Effector memory CD8-positive, alpha-beta T cell (primary cell): Measurements from ENCODE around the gene TDP2.
A peak's percentile ranks its signal among the peaks of the same experiment; 100 is the strongest.
"Not testable (repeated sequence)": the region's sequence is repeated elsewhere in the genome, so short reads cannot be mapped to it uniquely, and the experiment has no call there.

Experiments
- ATAC-seq: fragments of 150-1000 bp; cut with Tn5 transposase; replicated peaks from 2 replicates; pipeline ENCODE4 v1.10.0; 2021; ENCODE audit warnings: mild to moderate bottlenecking, moderate library complexity
- DNase-seq, 3 experiments: peaks; one replicate each; pipeline ENCODE4 v3.0.0; 2021
- H3K27ac Mint-ChIP-seq, 2 donors: one replicate each; pipeline ENCODE4 v1.8.0; 2022; ENCODE audit warnings: mild to moderate bottlenecking in 2 of 2, mixed read lengths in 2 of 2, moderate library complexity in 2 of 2
- H3K27me3 Mint-ChIP-seq, 2 donors: one replicate each; pipeline ENCODE4 v1.8.0; 2022; ENCODE audit warnings: mixed read lengths in 2 of 2
- H3K36me3 Mint-ChIP-seq: one replicate; pipeline ENCODE4 v1.8.0; 2022; ENCODE audit warnings: mild to moderate bottlenecking, moderate library complexity, mixed read lengths; ENCODE audit not compliant: insufficient read depth
- H3K4me1 Mint-ChIP-seq, 2 donors: one replicate each; pipeline ENCODE4 v1.8.0; 2022; ENCODE audit warnings: low read depth in 2 of 2, mixed read lengths in 2 of 2
- H3K4me3 Mint-ChIP-seq, 2 donors: one replicate each; pipeline ENCODE4 v1.8.0; 2022; ENCODE audit warnings: mild to moderate bottlenecking in 2 of 2, mixed read lengths in 2 of 2, moderate library complexity in 2 of 2
- H3K9me3 Mint-ChIP-seq, 2 donors: one replicate each; pipeline ENCODE4 v1.8.0; 2022; ENCODE audit warnings: mixed read lengths in 2 of 2

The TDP2 gene

DNA sequence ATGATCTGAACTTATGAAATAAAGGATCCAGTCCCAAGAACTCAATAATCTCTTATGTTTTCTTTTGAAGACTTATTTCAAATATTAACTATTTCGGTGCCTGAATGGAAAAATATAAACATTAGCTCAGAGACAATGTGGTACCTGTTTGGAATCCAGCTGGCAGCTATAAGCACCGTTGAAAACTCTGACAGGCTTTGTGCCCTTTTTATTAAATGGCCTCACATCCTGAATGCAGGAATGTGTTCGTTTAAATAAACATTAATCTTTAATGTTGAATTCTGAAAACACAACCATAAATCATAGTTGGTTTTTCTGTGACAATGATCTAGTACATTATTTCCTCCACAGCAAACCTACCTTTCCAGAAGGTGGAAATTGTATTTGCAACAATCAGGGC is 16.3 kb downstream of the TDP2 start:
- H3K4me1 Mint-ChIP-seq = peaks cover 12 to 25% of the 10 kb centered on the region in 2 donors
- H3K4me3 Mint-ChIP-seq = no peak overlapping the region
- no peak overlapping the region for H3K27ac Mint-ChIP-seq
- H3K36me3 Mint-ChIP-seq = peaks cover 49% of the 10 kb centered on the region
- peaks cover 0 to 5% of the 10 kb centered on the region in 2 donors for H3K27me3 Mint-ChIP-seq
- H3K9me3 Mint-ChIP-seq = no peaks in the 10 kb centered on the region
- ATAC-seq (no peak), DNase-seq (no peak)

DNA sequence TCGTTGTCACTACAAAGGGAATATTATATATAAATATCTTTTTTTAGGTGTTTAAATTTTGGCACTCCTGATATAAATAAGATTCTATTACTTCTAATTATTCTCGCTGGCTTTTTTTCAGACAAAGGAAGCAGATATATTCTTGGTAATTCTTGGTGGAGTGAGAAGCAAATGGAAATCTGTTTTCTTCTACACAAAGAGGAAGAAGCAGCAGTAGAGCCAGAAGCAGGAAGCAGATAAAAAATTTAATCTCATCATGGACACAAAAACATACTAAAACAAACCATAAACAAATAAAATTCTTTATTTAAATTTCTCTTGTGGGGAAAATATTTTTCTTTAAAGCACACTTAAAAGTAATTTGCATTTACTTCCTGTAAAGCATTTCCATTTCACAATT is 17.0 kb downstream of the TDP2 start:
- no peaks in the 10 kb centered on the region for H3K9me3 Mint-ChIP-seq
- DNase-seq (no peak), ATAC-seq (no peak)
- H3K27me3 Mint-ChIP-seq = peaks cover 0 to 12% of the 10 kb centered on the region in 2 donors
- H3K4me1 Mint-ChIP-seq = peaks cover 11 to 27% of the 10 kb centered on the region in 2 donors
- H3K36me3 Mint-ChIP-seq = peaks cover 51% of the 10 kb centered on the region
- no peak overlapping the region for H3K27ac Mint-ChIP-seq
- H3K4me3 Mint-ChIP-seq = no peak overlapping the region

DNA sequence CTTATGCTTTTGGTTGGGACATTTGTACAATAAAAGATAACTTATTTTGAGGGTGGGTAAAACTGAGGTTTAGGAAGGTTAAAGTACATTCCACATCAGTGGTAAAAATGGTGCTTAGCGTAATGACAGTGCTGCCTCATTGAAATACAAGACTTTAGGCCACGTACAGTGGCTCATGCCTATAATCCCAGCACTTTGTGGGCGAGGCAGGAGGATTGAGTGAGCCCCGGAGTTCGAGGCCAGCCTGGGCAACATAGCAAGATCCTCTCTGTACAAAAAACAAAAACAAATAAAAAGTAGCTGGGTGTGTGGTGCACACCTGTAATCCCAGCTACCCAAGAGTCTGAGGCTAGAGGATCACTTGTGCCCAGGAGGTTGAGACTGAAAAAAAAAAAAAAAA is 18.4 kb downstream of the TDP2 start:
- Mint-ChIP-seq H3K4me3 (no peak overlapping the region), H3K27me3 (peaks cover 0 to 22% of the 10 kb centered on the region in 2 donors), H3K9me3 (no peaks in the 10 kb centered on the region), H3K36me3 (peaks cover 49% of the 10 kb centered on the region), H3K27ac (peak overlapping the region in 1 of 2 donors; percentile 60), H3K4me1 (peaks cover 11 to 20% of the 10 kb centered on the region in 2 donors)
- no peak for DNase-seq
- no peak for ATAC-seq

DNA sequence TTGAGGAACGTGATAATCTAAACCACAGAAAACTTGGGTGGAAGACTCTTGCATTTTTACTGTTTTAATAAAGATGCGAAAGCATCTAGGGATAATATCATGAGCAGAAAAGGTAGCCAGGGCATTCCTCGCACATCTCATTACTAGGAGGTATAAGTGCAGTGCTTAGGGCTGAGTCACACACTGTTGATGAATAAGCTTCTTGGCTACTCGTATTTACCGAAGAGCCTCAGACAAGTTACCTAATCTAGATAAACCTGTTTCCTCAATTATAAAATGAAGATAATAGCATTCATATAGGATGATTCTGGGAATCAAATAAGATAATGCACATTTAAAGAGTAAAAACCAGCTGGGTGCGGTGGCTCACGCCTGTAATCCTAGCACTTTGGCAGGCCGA is 19.9 kb downstream of the TDP2 start:
- peaks cover under 1 to 28% of the 10 kb centered on the region in 2 donors for H3K27me3 Mint-ChIP-seq
- H3K36me3 Mint-ChIP-seq = peaks cover 36% of the 10 kb centered on the region
- ATAC-seq (no peak), DNase-seq (no peak)
- H3K9me3 Mint-ChIP-seq = no peaks in the 10 kb centered on the region
- H3K27ac Mint-ChIP-seq = peak overlapping the region in 1 of 2 donors; percentile 84
- peak overlapping the region; percentile 83 to 84 for H3K4me3 Mint-ChIP-seq
- peaks cover 10 to 11% of the 10 kb centered on the region in 2 donors for H3K4me1 Mint-ChIP-seq

DNA sequence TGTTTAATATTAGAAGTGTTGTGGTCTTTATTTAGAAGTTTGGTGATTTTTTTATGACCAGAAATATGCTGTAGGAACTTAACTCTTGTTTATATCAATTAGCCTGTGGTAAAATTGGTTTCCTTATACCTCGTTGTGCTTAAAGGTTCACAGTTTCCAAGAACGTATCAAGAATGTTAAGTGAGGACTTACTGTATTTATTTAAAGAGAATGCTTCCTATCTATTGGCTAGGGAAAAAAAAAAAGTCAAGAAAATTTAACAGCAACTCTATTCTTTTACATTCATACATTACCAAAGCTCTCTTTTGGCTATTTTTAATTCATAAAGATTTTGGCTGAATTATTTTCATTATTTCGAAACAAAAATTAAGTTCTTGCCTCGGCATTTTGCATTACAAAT is 22.3 kb downstream of the TDP2 start:
- ATAC-seq = no peak
- H3K9me3 Mint-ChIP-seq = no peaks in the 10 kb centered on the region
- H3K27ac Mint-ChIP-seq = no peak overlapping the region
- peaks cover 9 to 11% of the 10 kb centered on the region in 2 donors for H3K4me1 Mint-ChIP-seq
- no peak for DNase-seq
- peaks cover 17% of the 10 kb centered on the region for H3K36me3 Mint-ChIP-seq
- peaks cover 13 to 45% of the 10 kb centered on the region in 2 donors for H3K27me3 Mint-ChIP-seq
- H3K4me3 Mint-ChIP-seq = no peak overlapping the region

DNA sequence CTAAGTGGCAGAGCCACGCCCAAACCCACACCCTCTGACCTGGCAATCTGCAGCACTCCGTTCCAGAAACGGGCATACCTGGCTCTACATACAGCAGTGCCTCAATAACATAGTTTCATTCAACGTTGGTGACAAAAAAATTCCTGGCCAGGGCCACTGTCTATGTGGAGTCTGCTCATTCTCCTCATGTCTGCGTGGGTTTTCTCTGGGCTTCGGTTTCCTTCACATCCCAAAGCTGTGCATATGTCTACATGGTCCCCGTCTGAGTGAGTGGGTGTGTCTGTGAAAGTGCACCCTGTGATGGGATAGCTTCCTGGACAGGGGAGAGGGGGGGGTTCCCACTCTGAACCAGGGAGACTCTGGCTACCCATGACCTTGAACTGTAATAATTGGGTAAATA is 22.8 kb downstream of the TDP2 start:
- ATAC-seq (no peak), DNase-seq (no peak)
- peaks cover 9 to 11% of the 10 kb centered on the region in 2 donors for H3K4me1 Mint-ChIP-seq
- no peaks in the 10 kb centered on the region for H3K9me3 Mint-ChIP-seq
- H3K27me3 Mint-ChIP-seq = peaks cover 13 to 45% of the 10 kb centered on the region in 2 donors
- H3K36me3 Mint-ChIP-seq = peaks cover 17% of the 10 kb centered on the region
- no peak overlapping the region for H3K27ac Mint-ChIP-seq
- no peak overlapping the region for H3K4me3 Mint-ChIP-seq

DNA sequence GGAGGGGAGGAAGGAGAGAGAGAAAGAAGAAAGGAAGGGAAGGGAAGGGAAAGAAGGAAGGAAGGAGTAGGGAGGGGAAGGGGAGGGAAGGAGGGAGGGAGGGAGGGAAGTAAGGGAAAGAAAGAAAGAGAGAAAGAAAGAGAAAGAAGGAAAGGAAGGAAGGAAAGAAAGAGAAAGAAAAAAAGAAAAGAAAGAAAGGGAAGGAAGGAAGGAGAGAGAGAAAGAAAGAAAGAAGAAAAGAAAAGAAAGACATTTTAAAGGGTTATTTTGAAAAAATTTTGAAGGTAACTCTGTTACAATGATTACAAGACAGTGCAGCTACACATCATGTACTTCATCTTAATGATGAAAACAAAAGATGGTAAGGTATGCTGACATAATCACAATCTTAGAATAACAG is 24.6 kb downstream of the TDP2 start:
- H3K27ac Mint-ChIP-seq = no peak overlapping the region

DNA sequence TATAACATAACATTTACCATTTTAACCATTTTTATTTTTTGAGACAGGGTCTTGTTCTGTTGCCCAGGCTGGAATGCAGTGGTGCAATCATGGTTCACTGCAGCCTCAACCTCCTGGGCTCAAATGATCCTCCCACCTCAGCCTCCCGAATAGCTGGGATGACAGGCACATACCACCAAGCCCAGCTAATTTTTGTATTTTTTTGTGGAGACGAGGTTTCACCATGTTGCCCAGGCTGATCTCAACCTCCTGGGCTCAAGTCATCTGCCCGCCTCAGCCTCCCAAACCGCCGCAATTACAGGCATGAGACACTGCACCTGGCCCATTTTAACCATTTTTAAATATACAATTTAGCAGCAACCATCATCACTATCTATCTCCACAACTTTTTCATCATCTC is 26.1 kb downstream of the TDP2 start:
- DNase-seq, H3K36me3 Mint-ChIP-seq, H3K9me3 Mint-ChIP-seq, H3K4me3 Mint-ChIP-seq, H3K27ac Mint-ChIP-seq, ATAC-seq, H3K4me1 Mint-ChIP-seq: not testable (repeated sequence)
- peaks cover 20 to 54% of the 10 kb centered on the region in 2 donors for H3K27me3 Mint-ChIP-seq

More for the DNA sequence above, 24.6 kb downstream of the TDP2 start:
- Mint-ChIP-seq H3K36me3 (peaks cover 17% of the 10 kb centered on the region), H3K9me3 (no peaks in the 10 kb centered on the region), H3K4me3 (no peak overlapping the region), H3K27me3 (peaks cover 13 to 54% of the 10 kb centered on the region in 2 donors), H3K4me1 (peaks cover 9 to 11% of the 10 kb centered on the region in 2 donors)
- DNase-seq (no peak), ATAC-seq (no peak)

DNA sequence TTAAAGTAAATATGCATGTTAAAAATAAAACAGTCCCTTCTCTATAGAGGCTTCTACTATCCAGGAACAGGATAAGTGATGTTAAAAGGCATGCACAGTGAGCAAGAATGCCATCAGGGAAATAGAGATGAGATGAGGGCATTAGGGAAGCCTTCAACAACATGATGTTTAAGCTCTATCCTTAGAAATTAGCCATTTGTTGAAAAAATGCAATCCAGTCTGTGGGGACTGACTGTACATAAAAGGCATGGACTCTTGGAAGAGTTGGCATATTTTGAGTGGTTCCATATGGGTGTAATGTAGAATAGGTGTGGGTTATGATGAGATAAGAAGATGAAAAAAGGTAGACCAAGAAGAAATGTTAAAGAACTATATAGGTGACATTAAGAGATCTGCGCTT is 26.5 kb downstream of the TDP2 start:
- H3K4me1 Mint-ChIP-seq = peaks cover under 1 to 2% of the 10 kb centered on the region in 2 donors
- no peaks in the 10 kb centered on the region for H3K9me3 Mint-ChIP-seq
- peaks cover 21 to 54% of the 10 kb centered on the region in 2 donors for H3K27me3 Mint-ChIP-seq
- DNase-seq = no peak
- peaks cover 5% of the 10 kb centered on the region for H3K36me3 Mint-ChIP-seq
- no peak overlapping the region for H3K4me3 Mint-ChIP-seq
- no peak for ATAC-seq
- H3K27ac Mint-ChIP-seq = no peak overlapping the region

DNA sequence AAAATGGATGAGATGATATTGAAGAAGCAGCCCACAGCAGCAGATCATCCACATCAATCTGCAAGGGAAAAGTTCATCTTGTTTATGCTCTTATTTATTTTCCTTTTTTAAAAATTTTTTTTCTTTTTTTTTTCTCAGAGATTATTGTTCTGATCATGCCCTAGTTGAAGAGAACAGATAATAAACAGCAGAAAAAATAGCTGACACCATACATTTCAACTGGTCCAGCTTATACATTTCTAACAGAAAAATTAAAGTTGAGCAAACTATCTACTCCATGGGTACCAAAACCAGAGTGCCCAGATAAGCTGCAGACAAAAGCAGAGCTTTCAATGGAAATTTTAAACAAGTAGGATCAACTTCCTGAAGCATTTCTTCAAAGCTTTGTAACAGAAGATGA is 30.0 kb downstream of the TDP2 start:
- ATAC-seq = no peak
- Mint-ChIP-seq H3K4me1 (no peaks in the 10 kb centered on the region), H3K27ac (no peak overlapping the region), H3K9me3 (no peaks in the 10 kb centered on the region), H3K36me3 (no peaks in the 10 kb centered on the region), H3K27me3 (peaks cover 40 to 53% of the 10 kb centered on the region in 2 donors), H3K4me3 (no peak overlapping the region)
- DNase-seq = no peak

DNA sequence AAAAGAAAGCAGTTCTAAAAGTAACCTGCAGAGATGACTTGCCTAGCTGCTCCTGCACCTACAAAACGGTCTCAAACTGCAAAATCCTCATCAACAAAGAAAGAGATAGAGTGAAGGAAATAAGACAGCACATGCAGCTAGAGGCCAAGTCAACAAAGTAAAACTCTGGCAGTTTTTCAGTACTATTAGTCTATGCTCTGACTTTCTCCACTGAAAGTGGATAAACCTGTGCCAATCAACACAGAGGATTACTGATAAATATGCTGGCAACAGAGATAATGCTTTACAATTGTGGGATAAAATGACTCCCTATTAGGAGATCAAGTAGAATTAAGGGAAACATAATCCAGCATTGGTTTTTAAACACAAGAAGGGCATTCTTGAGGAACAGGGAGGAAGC is 34.1 kb downstream of the TDP2 start:
- DNase-seq (no peak), ATAC-seq (no peak)
- H3K4me1 Mint-ChIP-seq = no peaks in the 10 kb centered on the region
- no peak overlapping the region for H3K27ac Mint-ChIP-seq
- H3K4me3 Mint-ChIP-seq = no peak overlapping the region
- H3K9me3 Mint-ChIP-seq = no peaks in the 10 kb centered on the region
- peaks cover 34 to 38% of the 10 kb centered on the region in 2 donors for H3K27me3 Mint-ChIP-seq
- no peaks in the 10 kb centered on the region for H3K36me3 Mint-ChIP-seq

DNA sequence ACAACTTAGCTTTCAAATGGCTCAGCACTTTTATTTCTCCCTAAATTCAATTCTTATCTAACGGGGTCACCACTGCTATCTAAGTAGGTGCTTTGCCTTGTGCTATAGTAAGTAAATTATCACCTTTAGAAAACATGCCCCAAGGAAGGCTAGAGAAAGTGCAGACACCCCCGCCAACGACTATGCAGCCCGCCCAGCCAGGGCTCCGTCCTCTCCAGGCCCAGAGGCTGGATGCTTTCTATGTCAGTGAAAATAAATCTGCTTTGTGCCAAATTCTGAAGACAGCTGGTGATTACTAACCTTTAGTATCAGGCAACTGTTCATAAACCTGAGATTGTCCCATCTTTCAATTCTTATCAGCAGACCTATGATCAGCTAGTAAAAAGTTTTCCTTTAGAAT is 35.0 kb downstream of the TDP2 start:
- Mint-ChIP-seq H3K4me3 (no peak overlapping the region), H3K27ac (no peak overlapping the region), H3K4me1 (no peaks in the 10 kb centered on the region), H3K9me3 (no peaks in the 10 kb centered on the region), H3K27me3 (peaks cover 34 to 38% of the 10 kb centered on the region in 2 donors), H3K36me3 (no peaks in the 10 kb centered on the region)
- DNase-seq (no peak), ATAC-seq (no peak)

DNA sequence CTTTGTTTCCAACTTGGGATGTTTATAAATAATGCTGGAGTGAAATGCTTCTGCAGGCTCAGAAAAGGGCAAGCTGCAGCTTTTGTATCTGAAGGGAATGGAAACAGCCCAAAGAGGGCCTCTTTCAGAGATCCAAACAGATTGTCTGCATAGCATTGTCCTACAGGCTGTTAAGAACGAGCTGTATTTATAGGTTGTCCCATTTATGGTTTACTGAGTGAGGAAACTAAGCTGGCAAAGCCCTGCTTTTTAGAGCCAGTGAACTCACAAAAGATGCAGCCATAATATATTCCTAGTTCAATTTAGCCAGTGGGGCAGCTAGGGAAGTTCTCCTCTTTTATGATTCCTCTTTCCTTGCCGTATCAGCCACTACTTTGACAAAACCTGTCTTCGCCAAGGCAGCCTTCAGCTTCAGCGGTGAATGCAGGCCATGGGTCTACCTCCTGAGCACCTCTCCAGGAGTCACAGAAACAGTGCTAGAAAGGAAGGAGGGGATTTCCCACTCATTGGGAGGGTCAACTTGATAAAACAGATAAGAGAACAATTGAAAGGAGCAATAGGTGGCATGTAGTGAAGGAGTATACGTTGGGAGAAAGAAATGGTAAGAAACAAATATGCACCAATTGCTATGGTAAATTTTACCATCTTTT is 35.7 kb downstream of the TDP2 start:
- H3K4me3 Mint-ChIP-seq = no peak overlapping the region
- no peaks in the 10 kb centered on the region for H3K36me3 Mint-ChIP-seq
- H3K27ac Mint-ChIP-seq = no peak overlapping the region
- DNase-seq (no peak), ATAC-seq (no peak)
- H3K9me3 Mint-ChIP-seq = no peaks in the 10 kb centered on the region
- H3K27me3 Mint-ChIP-seq = peaks cover 34 to 35% of the 10 kb centered on the region in 2 donors
- no peaks in the 10 kb centered on the region for H3K4me1 Mint-ChIP-seq

DNA sequence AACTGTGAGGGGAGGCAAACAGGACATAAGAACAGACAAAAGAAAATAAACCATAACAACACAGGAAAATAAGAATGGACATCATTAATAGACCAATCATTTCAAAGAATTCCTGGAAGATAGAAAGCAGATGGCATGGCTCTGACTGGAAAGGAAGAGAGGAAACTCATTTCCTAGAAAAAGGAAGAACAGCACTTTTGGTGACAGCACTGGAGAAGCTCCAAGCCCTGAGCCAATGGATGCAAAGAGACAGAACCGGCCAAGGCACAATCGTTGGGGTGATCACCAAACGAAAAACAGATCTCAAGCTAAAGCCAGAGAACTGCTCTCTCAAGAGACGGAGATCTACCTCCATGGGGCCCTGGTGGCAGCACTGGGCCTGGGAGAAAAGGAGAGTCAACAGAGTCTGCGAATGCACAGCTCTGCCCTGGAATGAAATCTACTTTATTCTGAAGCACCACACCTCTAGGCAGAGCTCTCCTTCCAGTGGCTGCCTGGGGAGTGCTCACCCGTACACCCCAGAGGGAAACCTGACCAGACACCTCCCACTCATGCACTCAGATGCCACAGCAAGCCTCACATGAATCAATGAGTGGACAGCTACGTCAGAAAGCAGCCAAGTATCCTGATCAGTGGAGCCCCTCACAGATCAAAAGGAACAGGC is 44.9 kb downstream of the TDP2 start:
- H3K36me3 Mint-ChIP-seq = no peaks in the 10 kb centered on the region
- H3K27me3 Mint-ChIP-seq = peaks cover 0 to 5% of the 10 kb centered on the region in 2 donors
- H3K4me1 Mint-ChIP-seq = no peaks in the 10 kb centered on the region
- no peak overlapping the region for H3K27ac Mint-ChIP-seq
- H3K9me3 Mint-ChIP-seq = no peaks in the 10 kb centered on the region
- ATAC-seq (no peak), DNase-seq (no peak)
- H3K4me3 Mint-ChIP-seq = no peak overlapping the region
